BJ (cell line): ENCODE data around the gene SLC6A17. TPM values are rescaled to one million over a fixed set of nuclear protein-coding genes. Genes with fewer than 3 reads are reported as not detected.

Source experiments
- CTCF ChIA-PET: fragments of 350-600 bp; formaldehyde crosslinking; extraction: SDS; loops from one replicate; lab custom pipeline; 2021; ENCODE audit warnings: antibody characterized with exemption, inconsistent platforms; lab: Yijun Ruan, JAX
- POLR2A ChIA-PET: fragments of 300-600 bp; sonication (Branson Sonifier 250); formaldehyde crosslinking; extraction: SDS; loops from one replicate; lab custom pipeline; 2021; ENCODE audit warnings: antibody characterized with exemption; lab: Charles Lee
- DNase-seq: peaks from one replicate; pipeline ENCODE4 v3.0.0-alpha.2; 2011; ENCODE audit warnings: low read depth
- H3K27me3 ChIP-seq: 2 replicates; pipeline ENCODE4 v1.6.0; 2011; ENCODE audit warnings: low read length; ENCODE audit not compliant: control insufficient read depth, insufficient read depth
- H3K36me3 ChIP-seq: 2 replicates; pipeline ENCODE4 v1.5.1; 2011; ENCODE audit warnings: low read length; ENCODE audit not compliant: control insufficient read depth, insufficient read depth
- H3K4me3 ChIP-seq: 2 replicates; pipeline ENCODE4 v1.5.1; 2011; ENCODE audit warnings: low read depth, mild to moderate bottlenecking, control low read depth, low read length
- polyA plus RNA-seq: library from polyadenylated mRNA; depleted of rRNA; stranded (reverse); fragments of >200 nt; gene quantifications from 2 replicates; pipeline ENCODE4 v1.2.3, GENCODE V29; 2011
- TF ChIP-seq, protein P1 (sequence below): IDR thresholded peaks from 2 replicates; pipeline ENCODE4 v1.5.1; 2011; ENCODE audit warnings: low read depth, mild to moderate bottlenecking, control low read depth, inconsistent platforms, low read length, moderate library complexity; ENCODE audit not compliant: insufficient read depth

Gene SLC6A17
- polyA plus RNA-seq, 1 experiment: 1.6 TPM

DNA sequence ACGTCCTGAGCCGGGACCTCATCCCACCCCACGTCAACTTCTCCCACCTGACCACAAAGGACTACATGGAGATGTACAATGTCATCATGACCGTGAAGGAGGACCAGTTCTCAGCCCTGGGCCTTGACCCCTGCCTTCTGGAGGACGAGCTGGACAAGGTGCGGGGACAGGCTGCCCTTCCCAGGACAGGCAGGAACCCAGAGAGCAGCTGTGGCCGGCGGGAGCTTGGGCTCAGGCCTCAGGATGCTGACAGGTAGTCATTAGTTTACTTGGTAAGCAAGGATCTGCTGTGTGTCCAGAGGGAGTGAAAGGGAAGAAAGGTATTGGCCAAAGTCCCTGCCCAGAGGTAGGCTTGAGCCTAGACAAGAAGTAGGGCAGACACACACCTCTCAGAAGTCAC, 42.2 kb downstream of the SLC6A17 start:
- no peak for DNase-seq

DNA sequence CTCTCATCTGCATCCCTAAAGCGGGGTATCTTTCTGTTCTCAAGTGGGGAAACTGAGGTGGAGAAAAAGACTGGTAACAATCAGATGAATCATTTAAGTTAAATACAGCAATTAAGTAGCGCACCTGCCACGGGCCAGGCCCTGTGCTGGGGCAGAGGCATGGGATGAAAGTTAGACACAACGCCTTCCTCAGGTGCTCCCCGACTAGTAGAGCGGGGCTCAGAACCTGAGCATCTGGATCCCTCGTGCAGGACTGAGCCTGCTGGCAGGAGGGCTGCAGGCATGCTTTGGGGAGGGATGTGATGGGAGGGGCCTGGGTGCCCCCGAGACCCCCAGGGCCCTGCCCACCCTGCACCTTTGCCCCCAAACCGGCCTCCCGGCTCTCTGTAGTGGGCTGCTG, 44.9 kb downstream of the SLC6A17 start:
- CTCF ChIA-PET: interaction anchor here (3.3 to 5.8 kb wide), 2 partner anchors 9 to 301 kb away, joined by 40 to 52 read pairs; no protein-coding TSS in a partner anchor

More for the DNA sequence above, 42.2 kb downstream of the SLC6A17 start:
- Histone ChIP-seq H3K36me3 (no peaks in the 10 kb centered on the region), H3K27me3 (no peaks in the 10 kb centered on the region), H3K4me3 (no peak overlapping the region)
- ChIA-PET CTCF (interaction anchor here (0.9 to 5.8 kb wide), 5 partner anchors 11 to 303 kb away, joined by 3 to 40 read pairs (median 4); no protein-coding TSS in a partner anchor), POLR2A (no interaction called here)
- TF ChIP-seq, protein P1, sequence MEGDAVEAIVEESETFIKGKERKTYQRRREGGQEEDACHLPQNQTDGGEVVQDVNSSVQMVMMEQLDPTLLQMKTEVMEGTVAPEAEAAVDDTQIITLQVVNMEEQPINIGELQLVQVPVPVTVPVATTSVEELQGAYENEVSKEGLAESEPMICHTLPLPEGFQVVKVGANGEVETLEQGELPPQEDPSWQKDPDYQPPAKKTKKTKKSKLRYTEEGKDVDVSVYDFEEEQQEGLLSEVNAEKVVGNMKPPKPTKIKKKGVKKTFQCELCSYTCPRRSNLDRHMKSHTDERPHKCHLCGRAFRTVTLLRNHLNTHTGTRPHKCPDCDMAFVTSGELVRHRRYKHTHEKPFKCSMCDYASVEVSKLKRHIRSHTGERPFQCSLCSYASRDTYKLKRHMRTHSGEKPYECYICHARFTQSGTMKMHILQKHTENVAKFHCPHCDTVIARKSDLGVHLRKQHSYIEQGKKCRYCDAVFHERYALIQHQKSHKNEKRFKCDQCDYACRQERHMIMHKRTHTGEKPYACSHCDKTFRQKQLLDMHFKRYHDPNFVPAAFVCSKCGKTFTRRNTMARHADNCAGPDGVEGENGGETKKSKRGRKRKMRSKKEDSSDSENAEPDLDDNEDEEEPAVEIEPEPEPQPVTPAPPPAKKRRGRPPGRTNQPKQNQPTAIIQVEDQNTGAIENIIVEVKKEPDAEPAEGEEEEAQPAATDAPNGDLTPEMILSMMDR: no peak

DNA sequence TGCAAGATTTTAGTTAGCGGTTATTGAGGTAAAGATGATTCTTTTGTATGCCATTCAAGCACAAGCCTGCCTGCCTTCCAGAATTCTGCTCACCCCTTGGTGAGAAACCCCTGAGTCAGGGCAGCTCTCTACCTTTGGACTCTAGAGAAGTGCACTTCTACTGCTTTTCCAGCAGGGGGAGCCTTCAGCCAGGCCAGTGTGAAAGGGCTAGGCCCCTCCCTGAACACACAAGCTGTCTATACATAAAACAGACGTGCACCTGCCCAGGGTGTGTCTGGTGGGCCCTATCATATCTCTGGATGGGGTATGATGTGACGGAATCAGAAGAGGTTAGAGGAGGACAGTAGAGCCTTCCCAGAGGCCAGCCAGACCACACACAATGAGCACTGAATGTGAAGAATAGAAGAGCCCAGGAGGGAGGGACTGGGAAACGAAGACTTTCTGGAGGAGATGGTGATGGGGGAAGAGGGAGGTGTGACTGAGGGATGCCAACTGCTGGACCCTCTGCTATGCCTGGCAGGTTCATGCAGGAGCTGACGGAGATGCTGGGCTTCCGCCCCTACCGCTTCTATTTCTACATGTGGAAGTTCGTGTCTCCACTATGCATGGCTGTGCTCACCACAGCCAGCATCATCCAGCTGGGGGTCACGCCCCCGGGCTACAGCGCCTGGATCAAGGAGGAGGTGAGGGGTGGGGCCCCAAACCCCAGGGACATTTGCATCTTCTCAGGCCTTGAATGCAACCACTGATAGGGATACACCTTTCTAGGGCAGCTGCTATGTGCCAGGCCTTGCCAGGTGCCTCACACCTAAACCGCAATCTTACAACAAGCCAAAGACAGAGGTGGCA, 46.8 kb downstream of the SLC6A17 start:
- ChIA-PET POLR2A (no interaction called here), CTCF (interaction anchor here (0.6 to 5.8 kb wide), 40 partner anchors 8 to 1592 kb away, joined by 3 to 52 read pairs (median 4); partner anchors contain the start of genes KCNC4 and RBM15)
- no peaks in the 10 kb centered on the region for H3K36me3 ChIP-seq

More for the DNA sequence above, 44.9 kb downstream of the SLC6A17 start:
- H3K36me3 ChIP-seq: no peaks in the 10 kb centered on the region
- TF ChIP-seq, protein P1: no peak
- no peaks in the 10 kb centered on the region for H3K27me3 ChIP-seq
- POLR2A ChIA-PET: no interaction called here
- DNase-seq: no peak
- H3K4me3 ChIP-seq: no peak overlapping the region

DNA sequence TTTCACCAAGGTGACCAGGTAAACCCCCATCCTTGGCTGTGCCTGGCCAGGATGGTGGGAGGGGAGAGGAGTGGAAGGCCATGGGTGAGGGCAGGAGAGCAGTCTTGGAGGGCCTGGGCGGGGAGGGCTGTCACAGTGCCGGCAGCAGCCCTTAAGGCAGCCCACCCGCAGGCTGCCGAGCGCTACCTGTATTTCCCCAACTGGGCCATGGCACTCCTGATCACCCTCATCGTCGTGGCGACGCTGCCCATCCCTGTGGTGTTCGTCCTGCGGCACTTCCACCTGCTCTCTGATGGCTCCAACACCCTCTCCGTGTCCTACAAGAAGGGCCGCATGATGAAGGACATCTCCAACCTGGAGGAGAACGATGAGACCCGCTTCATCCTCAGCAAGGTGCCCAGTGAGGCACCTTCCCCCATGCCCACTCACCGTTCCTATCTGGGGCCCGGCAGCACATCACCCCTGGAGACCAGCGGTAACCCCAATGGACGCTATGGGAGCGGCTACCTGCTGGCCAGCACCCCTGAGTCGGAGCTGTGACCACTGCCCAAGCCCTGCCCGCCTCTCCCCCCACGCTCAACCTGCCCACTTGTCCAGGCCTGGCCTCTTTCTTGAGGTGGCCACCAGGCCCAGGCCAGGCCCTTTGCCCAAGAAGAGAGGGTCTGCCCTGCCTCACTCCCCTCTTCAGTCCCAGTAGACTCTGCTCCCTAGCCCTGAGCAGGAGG, 47.8 kb downstream of the SLC6A17 start:
- H3K36me3 ChIP-seq: no peaks in the 10 kb centered on the region
- CTCF ChIA-PET: interaction anchor here (0.9 to 16.3 kb wide), 19 partner anchors 10 to 298 kb away, joined by 3 to 331 read pairs (median 11); partner anchors contain the start of genes KCNC4, PROK1 and RBM15
- H3K4me3 ChIP-seq: no peak overlapping the region
- DNase-seq: no peak
- TF ChIP-seq, protein P1: no peak
- H3K27me3 ChIP-seq: no peaks in the 10 kb centered on the region
- POLR2A ChIA-PET: no interaction called here

More for the DNA sequence above, 46.8 kb downstream of the SLC6A17 start:
- TF ChIP-seq, protein P1: peak; percentile 98
- DNase-seq: no peak
- H3K4me3 ChIP-seq: no peak overlapping the region
- no peaks in the 10 kb centered on the region for H3K27me3 ChIP-seq
